Keratinocyte (primary cell): ENCODE measurements around the gene SFT2D3.

Source experiments
- CTCF ChIP-seq, 3 experiments: IDR thresholded peaks in 1 of 3; conservative IDR thresholded peaks in 1 of 3; optimal IDR thresholded peaks in 1 of 3; 2 replicates in 2 of 3; 3 replicates in 1 of 3; pipeline versions ENCODE3 to v1.5.1; 2011; ENCODE audit warnings: low read length in 3 of 3, mild to moderate bottlenecking in 3 of 3, moderate library complexity in 2 of 3, control low read depth in 1 of 3, inconsistent platforms in 1 of 3; ENCODE audit not compliant: insufficient read depth in 2 of 3; ENCODE audit errors: extremely low read depth in 1 of 3
- EZH2 ChIP-seq: IDR thresholded peaks from one replicate; pipeline ENCODE4 v1.6.1; 2012; ENCODE audit warnings: inconsistent platforms, mild to moderate bottlenecking, low read length, moderate library complexity

- TF ChIP-seq CTCF (optimal IDR thresholded peaks at IDR 0.05 in 1 of 3, IDR thresholded peaks at IDR 0.05 in 1 of 3, conservative IDR thresholded peaks at IDR 0.05 in 1 of 3; ENCODE audit: extremely low read depth in 1 of 3, insufficient read depth in 2 of 3, low read length in 3 of 3), result no peak
- no peak for TF ChIP-seq EZH2
Observed at GRCh38 chr2:127715778-127716449, 14.6 kb downstream of the SFT2D3 start.
